Nephron progenitor cell (in vitro differentiated cells): ENCODE measurements around the gene TNFRSF4.
A peak's percentile ranks its signal among the peaks of the same experiment; 100 is the strongest.

Experiments used
- DNase-seq: peaks from one replicate; pipeline ENCODE4 v3.0.0; 2021
- H3K27ac Mint-ChIP-seq: 2 replicates; pipeline ENCODE4 v1.8.0; 2021; ENCODE audit warnings: mild to moderate bottlenecking, moderate library complexity, mixed read lengths
- H3K27me3 Mint-ChIP-seq: 2 replicates; pipeline ENCODE4 v1.8.0; 2021; ENCODE audit warnings: mild to moderate bottlenecking, low read depth, mixed read lengths; ENCODE audit not compliant: poor library complexity
- H3K36me3 Mint-ChIP-seq: 2 replicates; pipeline ENCODE4 v1.8.0; 2021; ENCODE audit warnings: low read depth, mixed read lengths
- H3K4me1 Mint-ChIP-seq: 2 replicates; pipeline ENCODE4 v1.8.0; 2021; ENCODE audit warnings: mixed read lengths
- H3K4me3 Mint-ChIP-seq: 2 replicates; pipeline ENCODE4 v1.8.0; 2021; ENCODE audit warnings: mild to moderate bottlenecking, moderate library complexity, mixed read lengths
- H3K9me3 Mint-ChIP-seq: 2 replicates; pipeline ENCODE4 v1.8.0; 2021; ENCODE audit warnings: mild to moderate bottlenecking, moderate library complexity, mixed read lengths
- TF ChIP-seq, protein P1 (sequence below): fragments of 200-600 bp; sonication (generic); IDR thresholded peaks from 2 replicates; pipeline ENCODE4 v1.5.0; 2021; ENCODE audit warnings: antibody characterized with exemption

Gene TNFRSF4

DNA sequence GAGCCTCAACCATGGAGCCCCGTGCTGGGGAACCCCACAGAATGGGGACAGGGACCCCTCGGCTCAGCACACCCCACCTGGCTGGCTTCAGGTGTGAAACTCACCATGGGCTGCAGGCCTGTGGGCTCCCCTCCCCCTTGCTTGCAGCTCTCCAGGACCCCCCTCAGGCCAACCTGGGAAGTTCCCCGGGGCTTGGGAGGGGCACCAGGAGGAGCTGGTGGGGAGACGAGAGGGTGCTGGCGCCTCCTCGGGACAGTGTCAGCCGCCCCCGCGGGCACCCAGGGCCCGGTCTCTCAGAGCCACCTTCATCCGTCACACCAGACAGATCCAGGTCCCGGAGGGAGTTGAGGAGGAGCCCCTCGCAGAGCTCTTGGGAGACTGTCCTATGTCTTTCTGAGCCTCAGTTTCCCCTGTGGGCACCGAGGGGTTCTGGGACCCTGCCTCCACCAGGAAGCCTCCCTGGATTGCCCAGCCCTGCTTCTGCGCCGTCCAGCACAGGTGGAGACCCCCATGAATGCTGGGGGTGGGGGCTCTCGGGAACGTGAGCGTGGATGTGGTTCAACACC lies 6.9 kb downstream of the TNFRSF4 start:
- peak; percentile 6 for DNase-seq
- peaks cover 32% of the 10 kb centered on the region for H3K27me3 Mint-ChIP-seq
- TF ChIP-seq, protein P1, sequence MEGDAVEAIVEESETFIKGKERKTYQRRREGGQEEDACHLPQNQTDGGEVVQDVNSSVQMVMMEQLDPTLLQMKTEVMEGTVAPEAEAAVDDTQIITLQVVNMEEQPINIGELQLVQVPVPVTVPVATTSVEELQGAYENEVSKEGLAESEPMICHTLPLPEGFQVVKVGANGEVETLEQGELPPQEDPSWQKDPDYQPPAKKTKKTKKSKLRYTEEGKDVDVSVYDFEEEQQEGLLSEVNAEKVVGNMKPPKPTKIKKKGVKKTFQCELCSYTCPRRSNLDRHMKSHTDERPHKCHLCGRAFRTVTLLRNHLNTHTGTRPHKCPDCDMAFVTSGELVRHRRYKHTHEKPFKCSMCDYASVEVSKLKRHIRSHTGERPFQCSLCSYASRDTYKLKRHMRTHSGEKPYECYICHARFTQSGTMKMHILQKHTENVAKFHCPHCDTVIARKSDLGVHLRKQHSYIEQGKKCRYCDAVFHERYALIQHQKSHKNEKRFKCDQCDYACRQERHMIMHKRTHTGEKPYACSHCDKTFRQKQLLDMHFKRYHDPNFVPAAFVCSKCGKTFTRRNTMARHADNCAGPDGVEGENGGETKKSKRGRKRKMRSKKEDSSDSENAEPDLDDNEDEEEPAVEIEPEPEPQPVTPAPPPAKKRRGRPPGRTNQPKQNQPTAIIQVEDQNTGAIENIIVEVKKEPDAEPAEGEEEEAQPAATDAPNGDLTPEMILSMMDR = no peak
- H3K27ac Mint-ChIP-seq = no peak overlapping the region
- H3K4me3 Mint-ChIP-seq = no peak overlapping the region
- no peaks in the 10 kb centered on the region for H3K36me3 Mint-ChIP-seq
- no peaks in the 10 kb centered on the region for H3K9me3 Mint-ChIP-seq
- H3K4me1 Mint-ChIP-seq = peaks cover 13% of the 10 kb centered on the region

- Mint-ChIP-seq H3K4me1 (peaks cover 13% of the 10 kb centered on the region), H3K36me3 (no peaks in the 10 kb centered on the region), H3K4me3 (no peak within 1 kb of the TSS), H3K9me3 (no peaks in the 10 kb centered on the region), H3K27ac (no peak within 1 kb of the TSS), H3K27me3 (peaks cover 32% of the 10 kb centered on the region)
- peak; percentile 65 for DNase-seq
- TF ChIP-seq, protein P1 = no peak
These were observed 7.5 kb downstream of the TNFRSF4 start, which contains the start of gene TNFRSF18 for GRCh38 chr1:1206376-1206965. Gene TNFRSF18, minus strand, starts transcription at chr1:1206592. Its CDS starts 21 bp downstream, at chr1:1206571.

GRCh38 chr1:1205769-1206375 lies 8.1 kb downstream of the TNFRSF4 start:
- TF ChIP-seq, protein P1 = no peak
- no peak for DNase-seq
- no peak overlapping the region for H3K4me3 Mint-ChIP-seq
- peaks cover 13% of the 10 kb centered on the region for H3K4me1 Mint-ChIP-seq
- no peaks in the 10 kb centered on the region for H3K36me3 Mint-ChIP-seq
- H3K27ac Mint-ChIP-seq = no peak overlapping the region
- H3K9me3 Mint-ChIP-seq = no peaks in the 10 kb centered on the region
- peaks cover 32% of the 10 kb centered on the region for H3K27me3 Mint-ChIP-seq

- peak; percentile 7 for DNase-seq
These were observed 8.8 kb downstream of the TNFRSF4 start for GRCh38 chr1:1204998-1205768.

GRCh38 chr1:1204425-1204920 lies 9.5 kb downstream of the TNFRSF4 start:
- Mint-ChIP-seq H3K4me3 (no peak overlapping the region), H3K36me3 (no peaks in the 10 kb centered on the region), H3K27ac (no peak overlapping the region), H3K27me3 (peaks cover 40% of the 10 kb centered on the region), H3K4me1 (peaks cover 13% of the 10 kb centered on the region), H3K9me3 (no peaks in the 10 kb centered on the region)
- TF ChIP-seq, protein P1 = no peak
- no peak for DNase-seq

More at GRCh38 chr1:1204998-1205768, 8.8 kb downstream of the TNFRSF4 start:
- Mint-ChIP-seq H3K36me3 (no peaks in the 10 kb centered on the region), H3K4me3 (no peak overlapping the region), H3K9me3 (no peaks in the 10 kb centered on the region), H3K27me3 (peaks cover 36% of the 10 kb centered on the region), H3K4me1 (peaks cover 13% of the 10 kb centered on the region), H3K27ac (no peak overlapping the region)
- TF ChIP-seq, protein P1 = no peak
